D721Med (cell line): ENCODE measurements around the gene PTCD1.
"Not testable (repeated sequence)": the region's sequence is repeated elsewhere in the genome, so short reads cannot be mapped to it uniquely, and the experiment has no call there.

Experiments
- DNase-seq: peaks from one replicate; pipeline ENCODE4 v3.0.0; 2011; ENCODE audit warnings: low spot score; ENCODE audit not compliant: insufficient read length
- FAIRE-seq: peaks from 2 replicates; lab custom pipeline; 2011; peaks lifted over from hg19 to GRCh38; lab: Jason Lieb, UNC
- CTCF ChIP-seq: IDR thresholded peaks from 2 replicates; pipeline ENCODE4 v1.5.1; 2012; ENCODE audit warnings: mild to moderate bottlenecking, control low read depth; ENCODE audit not compliant: insufficient read depth; ENCODE audit errors: missing control alignments

Gene PTCD1

DNA sequence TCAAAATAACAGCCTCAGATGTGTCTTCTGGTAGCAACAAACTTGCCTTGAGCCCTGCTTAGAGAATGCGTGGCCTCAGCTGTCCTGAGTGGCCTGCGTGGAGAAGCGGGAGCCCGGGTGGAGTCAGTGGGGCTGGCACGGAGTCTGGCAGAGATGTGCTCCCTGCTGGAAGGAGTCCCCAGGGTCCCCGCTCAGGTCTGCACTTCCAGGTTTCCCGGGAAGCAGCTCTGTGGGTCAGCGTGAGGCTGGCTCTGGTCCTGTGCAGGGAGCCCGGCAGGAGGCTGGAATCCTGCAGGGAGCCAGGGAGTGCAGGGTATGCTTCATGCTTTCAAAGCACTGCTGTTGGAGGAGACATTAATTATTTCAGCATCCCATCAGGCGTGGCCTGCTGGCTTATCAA lies 10.3 kb upstream of the PTCD1 start:
- FAIRE-seq (no peak), DNase-seq (no peak)
- TF ChIP-seq CTCF = no peak

DNA sequence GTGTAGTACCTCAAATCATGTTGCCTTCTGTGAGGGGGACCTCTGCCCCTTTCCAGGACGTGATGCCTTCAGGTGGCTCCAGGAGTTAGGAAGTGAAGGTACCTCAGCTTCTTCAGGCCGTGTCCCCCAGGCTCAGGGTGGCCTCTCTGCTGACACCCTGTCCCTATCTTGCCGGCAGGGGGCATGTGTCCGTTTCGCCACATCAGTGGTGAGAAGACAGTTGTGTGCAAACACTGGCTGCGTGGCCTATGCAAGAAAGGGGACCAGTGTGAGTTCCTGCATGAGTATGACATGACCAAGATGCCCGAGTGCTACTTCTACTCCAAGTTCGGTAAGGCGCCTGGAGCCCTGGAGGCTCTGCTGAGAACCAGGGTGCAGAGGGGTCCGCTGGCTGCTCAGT lies 9.3 kb upstream of the PTCD1 start:
- FAIRE-seq (no peak), DNase-seq (no peak)
- no peak for TF ChIP-seq CTCF

DNA sequence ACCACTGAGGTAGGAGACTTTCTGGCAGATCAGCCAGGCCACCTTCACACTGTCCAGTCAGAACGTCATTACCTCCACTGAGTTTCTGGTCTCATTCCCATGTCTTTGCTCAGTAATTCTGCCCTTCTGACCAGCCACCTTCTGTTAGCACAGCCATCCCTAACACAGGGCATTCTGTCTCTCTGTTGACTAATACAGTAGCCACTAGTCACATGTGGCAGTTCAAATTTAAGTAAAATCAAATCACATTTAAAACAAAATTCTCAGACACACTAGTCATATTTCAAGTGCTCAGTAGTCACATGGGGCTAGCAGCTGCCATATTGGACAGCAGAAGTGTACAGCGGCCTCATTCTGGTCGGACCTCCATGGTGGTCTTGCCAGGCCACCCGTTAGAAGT lies 7.5 kb upstream of the PTCD1 start:
- no peak for DNase-seq
- TF ChIP-seq CTCF = no peak
- no peak for FAIRE-seq

- DNase-seq (no peak), FAIRE-seq (no peak)
- TF ChIP-seq CTCF = no peak
Observed at GRCh38 chr7:99440195-99440594, 1.6 kb upstream of the PTCD1 start.

DNA sequence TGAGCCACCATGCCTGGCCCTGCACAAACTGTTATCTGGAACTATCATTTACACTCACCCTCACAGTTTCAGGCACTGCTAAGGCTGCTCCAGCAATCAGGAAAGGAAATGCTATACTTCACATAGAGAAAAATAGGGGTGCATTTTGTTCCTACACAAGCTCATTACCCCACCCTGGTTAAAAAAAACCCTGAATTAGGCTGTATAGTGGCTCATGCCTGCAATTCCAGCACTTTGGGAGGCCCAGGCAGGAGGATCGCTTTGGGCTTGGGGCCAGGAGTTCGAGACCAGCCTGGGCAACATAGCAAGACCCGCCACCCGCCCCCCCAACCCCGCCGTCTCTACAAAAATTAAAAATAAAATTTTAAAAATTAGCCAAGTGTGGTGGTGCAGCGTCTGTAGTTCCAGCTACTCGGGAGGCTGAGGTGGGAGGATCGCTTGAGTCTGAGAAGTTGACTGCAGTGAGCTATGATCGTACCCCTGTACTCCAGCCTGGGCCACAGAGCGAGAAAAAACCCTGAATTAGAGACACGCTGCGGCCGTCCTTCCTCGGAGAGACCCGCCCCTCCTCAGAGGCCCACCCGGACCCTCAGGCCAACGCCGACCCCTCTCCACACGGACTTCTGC lies 539 bp downstream of the PTCD1 start:
- no peak for FAIRE-seq
- TF ChIP-seq CTCF = no peak

DNA sequence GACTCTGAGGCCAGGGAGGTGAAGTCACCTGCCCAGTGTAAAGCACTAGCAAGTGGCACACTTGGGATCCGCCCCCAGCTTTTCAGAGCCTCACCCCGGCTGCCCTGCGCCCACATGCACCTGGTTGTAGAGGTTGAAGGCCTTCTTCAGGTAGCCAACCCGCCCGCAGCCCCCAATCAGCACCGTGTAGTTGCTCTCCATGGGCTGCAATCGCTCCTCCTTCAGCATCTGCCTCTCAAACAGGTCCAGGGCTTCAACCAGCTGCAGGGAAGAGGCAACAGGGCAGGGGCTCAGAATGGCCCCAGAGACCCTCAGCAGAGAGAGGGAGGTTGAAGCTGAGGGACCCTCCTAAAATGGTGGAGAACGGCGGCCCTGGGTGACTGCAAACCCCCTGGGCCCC lies 5.4 kb downstream of the PTCD1 start:
- no peak for DNase-seq
- no peak for FAIRE-seq
- no peak for TF ChIP-seq CTCF

More for the DNA sequence above, 539 bp downstream of the PTCD1 start:
- DNase-seq = no peak

- not testable (repeated sequence) for FAIRE-seq, DNase-seq
Observed at GRCh38 chr7:99431756-99432540, 6.7 kb downstream of the PTCD1 start.
